GM12865 (cell line): ENCODE measurements around the gene SP1.
"Not testable (repeated sequence)": the region's sequence is repeated elsewhere in the genome, so short reads cannot be mapped to it uniquely, and the experiment has no call there.

Experiments used
- DNase-seq: peaks from one replicate; pipeline ENCODE4 v3.0.0; 2010; ENCODE audit warnings: low read depth
- H3K4me3 ChIP-seq: 2 replicates; pipeline ENCODE4 v1.5.1; 2011; ENCODE audit warnings: mild to moderate bottlenecking, low read depth, low read length, control low read depth
- TF ChIP-seq, protein P1 (sequence below): IDR thresholded peaks from 2 replicates; pipeline ENCODE4 v1.5.1; 2011; ENCODE audit warnings: low read length, control low read depth, low read depth, inconsistent platforms; ENCODE audit not compliant: insufficient read depth; ENCODE audit errors: missing control alignments

The SP1 gene

DNA sequence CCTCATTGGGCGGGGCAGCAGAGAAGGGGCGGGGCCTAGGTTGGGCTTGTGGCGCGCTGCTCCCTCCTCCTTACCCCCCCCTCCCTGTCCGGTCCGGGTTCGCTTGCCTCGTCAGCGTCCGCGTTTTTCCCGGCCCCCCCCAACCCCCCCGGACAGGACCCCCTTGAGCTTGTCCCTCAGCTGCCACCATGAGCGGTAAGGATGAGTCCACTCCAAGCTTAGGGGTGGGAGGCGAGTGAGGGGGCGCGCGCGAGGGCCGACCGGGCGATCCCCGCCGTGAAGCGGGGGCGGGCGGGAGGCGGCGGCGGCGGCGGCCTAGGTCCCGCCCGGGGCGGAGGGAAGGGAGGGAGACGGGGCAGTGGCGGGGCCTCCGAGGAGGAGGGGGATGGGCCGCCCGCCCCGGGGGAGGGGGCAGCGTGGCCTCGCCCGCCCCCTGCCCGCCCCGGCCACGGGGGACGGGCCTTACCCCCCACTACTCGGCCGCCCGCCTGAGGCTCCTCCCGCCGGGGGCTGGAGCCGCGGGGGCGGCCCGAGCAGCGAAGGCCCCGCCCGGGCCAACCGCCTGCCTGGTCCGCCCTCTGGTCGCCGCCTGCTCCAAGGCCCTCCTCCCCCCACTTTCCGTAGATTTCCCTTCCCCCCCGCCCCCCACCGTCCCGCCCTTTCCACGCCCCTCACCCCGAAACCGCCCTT, at the start of gene SP1:
Gene SP1, plus strand, starts transcription at position 73 of the 690 bp plus-strand sequence. Its CDS starts 116 bp downstream, at position 189.
- DNase-seq: peak; percentile 98
- H3K4me3 ChIP-seq: peak within 1 kb of the TSS; percentile 72
- TF ChIP-seq, protein P1, sequence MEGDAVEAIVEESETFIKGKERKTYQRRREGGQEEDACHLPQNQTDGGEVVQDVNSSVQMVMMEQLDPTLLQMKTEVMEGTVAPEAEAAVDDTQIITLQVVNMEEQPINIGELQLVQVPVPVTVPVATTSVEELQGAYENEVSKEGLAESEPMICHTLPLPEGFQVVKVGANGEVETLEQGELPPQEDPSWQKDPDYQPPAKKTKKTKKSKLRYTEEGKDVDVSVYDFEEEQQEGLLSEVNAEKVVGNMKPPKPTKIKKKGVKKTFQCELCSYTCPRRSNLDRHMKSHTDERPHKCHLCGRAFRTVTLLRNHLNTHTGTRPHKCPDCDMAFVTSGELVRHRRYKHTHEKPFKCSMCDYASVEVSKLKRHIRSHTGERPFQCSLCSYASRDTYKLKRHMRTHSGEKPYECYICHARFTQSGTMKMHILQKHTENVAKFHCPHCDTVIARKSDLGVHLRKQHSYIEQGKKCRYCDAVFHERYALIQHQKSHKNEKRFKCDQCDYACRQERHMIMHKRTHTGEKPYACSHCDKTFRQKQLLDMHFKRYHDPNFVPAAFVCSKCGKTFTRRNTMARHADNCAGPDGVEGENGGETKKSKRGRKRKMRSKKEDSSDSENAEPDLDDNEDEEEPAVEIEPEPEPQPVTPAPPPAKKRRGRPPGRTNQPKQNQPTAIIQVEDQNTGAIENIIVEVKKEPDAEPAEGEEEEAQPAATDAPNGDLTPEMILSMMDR: no peak

- no peak for DNase-seq
- no peak overlapping the region for H3K4me3 ChIP-seq
- TF ChIP-seq, protein P1: no peak
These were observed 49.3 kb upstream of the SP1 start for GRCh38 chr12:53330671-53331070.

DNA sequence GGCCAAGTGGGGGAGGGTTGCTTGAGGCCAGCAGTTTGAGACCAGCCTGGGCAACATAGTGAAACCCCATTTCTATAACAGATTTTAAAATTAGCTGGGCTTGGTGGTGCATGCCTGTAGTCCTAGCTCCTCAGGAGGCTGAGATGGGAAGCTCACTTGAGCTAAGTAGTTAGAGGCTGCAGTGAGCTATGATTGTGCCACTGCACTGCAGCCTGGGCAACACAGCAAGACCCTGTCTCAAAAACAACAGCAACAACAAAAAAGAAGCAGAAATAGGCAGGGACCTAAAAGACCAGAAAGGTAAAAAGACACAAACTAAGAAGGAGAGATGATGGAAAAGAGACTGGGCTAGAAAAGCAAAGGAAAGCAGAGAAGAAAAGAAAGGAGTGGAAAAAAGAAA, 47.6 kb upstream of the SP1 start:
- not testable (repeated sequence) for H3K4me3 ChIP-seq, DNase-seq

DNA sequence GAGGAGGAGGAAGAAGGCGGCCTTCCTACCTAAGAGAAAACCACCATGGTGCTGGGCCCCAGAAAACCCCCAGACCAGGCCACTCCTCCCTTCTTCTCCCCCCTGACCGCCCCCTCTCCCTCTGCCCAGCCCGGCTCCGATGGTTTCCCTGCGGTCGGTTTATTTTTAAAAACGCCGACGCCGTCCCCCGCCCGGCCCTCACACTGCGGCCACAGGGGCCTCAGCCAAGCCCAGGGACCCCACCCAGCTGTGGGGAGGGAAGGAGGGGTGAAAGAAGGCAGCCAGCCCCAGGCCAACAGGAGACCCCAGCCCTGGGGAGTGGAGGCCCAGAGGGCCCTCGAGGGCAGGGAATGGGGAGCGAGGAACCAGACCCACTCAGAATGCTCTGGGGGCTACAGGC, 47.2 kb upstream of the SP1 start:
- TF ChIP-seq, protein P1: no peak
- DNase-seq: no peak
- H3K4me3 ChIP-seq: no peak overlapping the region

DNA sequence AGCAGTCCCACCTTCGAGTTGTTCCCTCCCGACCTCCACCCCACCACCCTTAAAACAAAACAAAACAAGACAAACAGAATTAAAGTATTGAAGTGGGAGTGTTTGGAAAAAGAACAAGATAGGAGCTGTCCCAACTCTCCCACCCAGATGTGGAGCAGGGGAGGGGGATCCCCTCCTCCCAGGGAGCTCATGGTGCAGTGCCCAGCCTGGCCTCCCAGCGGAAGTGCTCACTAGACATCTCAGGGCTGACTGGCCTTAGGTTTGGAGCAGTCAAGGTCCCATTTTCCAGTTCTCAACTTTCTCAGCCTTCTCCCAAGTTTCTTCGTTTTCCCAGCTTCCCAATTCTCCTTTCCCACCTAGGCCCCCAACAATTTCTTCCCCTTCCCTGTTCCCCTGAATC, 46.7 kb upstream of the SP1 start:
- TF ChIP-seq, protein P1: no peak
- no peak for DNase-seq

GRCh38 chr12:53333845-53334244, 46.1 kb upstream of the SP1 start:
- TF ChIP-seq, protein P1: no peak
- DNase-seq: no peak
- no peak overlapping the region for H3K4me3 ChIP-seq

More for the DNA sequence above, 46.7 kb upstream of the SP1 start:
- H3K4me3 ChIP-seq: no peak overlapping the region

DNA sequence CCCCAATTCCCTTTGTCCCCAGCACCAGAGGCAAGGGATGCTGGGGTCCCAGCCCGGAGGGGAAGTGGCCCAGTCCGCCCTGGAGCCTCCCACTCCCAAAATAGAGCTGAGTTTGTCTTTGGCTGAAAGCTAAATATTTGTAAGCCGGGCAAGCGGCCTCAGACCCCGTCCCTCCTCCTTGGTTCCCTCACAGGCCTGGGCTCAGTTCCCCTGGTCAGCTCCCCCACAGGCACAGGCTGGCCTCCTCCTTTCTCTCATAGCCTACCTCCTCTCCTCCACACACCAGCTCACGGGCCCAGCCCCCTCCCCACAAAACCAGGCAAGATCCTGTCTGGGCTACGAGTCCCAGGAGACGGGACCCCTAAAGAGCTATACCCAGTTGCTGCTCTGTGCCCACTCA, 45.2 kb upstream of the SP1 start:
- TF ChIP-seq, protein P1: no peak
- no peak overlapping the region for H3K4me3 ChIP-seq
- no peak for DNase-seq
